ENCODE data around the gene LETMD1.

GRCh38 chr12:51001799-51002198 is 46.3 kb upstream of the LETMD1 start:
- no peak for TF ChIP-seq CTCF (conservative IDR thresholded peaks at IDR 0.05; ENCODE audit: low read length)
- TF ChIP-seq EZH2phosphoT487 (IDR thresholded peaks at IDR 0.05; ENCODE audit: borderline replicate concordance) = no peak
